GM19397 (cell line): ENCODE measurements around the gene CACHD1.

ENCODE experiments used
- ATAC-seq: cut with Tn5 transposase; IDR thresholded peaks from one replicate; pipeline ENCODE4 v1.9.1; 2021; ENCODE audit warnings: mild to moderate bottlenecking, moderate library complexity; ENCODE audit not compliant: unreplicated experiment

The CACHD1 gene

GRCh38 chr1:64472805-64473204 lies 2.9 kb downstream of the CACHD1 start:
- no peak for ATAC-seq

GRCh38 chr1:64473367-64473766 lies 3.4 kb downstream of the CACHD1 start:
- ATAC-seq = no peak

- ATAC-seq = no peak
Measured at GRCh38 chr1:64474133-64474532, 4.2 kb downstream of the CACHD1 start.

- no peak for ATAC-seq
Measured at GRCh38 chr1:64474665-64475439, 4.9 kb downstream of the CACHD1 start.

GRCh38 chr1:64476251-64476952 lies 6.5 kb downstream of the CACHD1 start:
- no peak for ATAC-seq

GRCh38 chr1:64478594-64479470 lies 8.9 kb downstream of the CACHD1 start:
- ATAC-seq = no peak

GRCh38 chr1:64479874-64480273 lies 9.9 kb downstream of the CACHD1 start:
- ATAC-seq = no peak

GRCh38 chr1:64480999-64481772 lies 11.3 kb downstream of the CACHD1 start:
- no peak for ATAC-seq

GRCh38 chr1:64482128-64482527 lies 12.2 kb downstream of the CACHD1 start:
- no peak for ATAC-seq

- no peak for ATAC-seq
Measured at GRCh38 chr1:64482720-64483119, 12.8 kb downstream of the CACHD1 start.

- ATAC-seq = no peak
Measured at GRCh38 chr1:64483731-64484414, 13.9 kb downstream of the CACHD1 start.

- ATAC-seq = no peak
Measured at GRCh38 chr1:64484651-64485050, 14.7 kb downstream of the CACHD1 start.

GRCh38 chr1:64486193-64486592 lies 16.3 kb downstream of the CACHD1 start:
- no peak for ATAC-seq

- no peak for ATAC-seq
Measured at GRCh38 chr1:64487061-64487460, 17.1 kb downstream of the CACHD1 start.

GRCh38 chr1:64488862-64489261 lies 18.9 kb downstream of the CACHD1 start:
- ATAC-seq = no peak

GRCh38 chr1:64489707-64490106 lies 19.8 kb downstream of the CACHD1 start:
- ATAC-seq = no peak

GRCh38 chr1:64490213-64490818 lies 20.4 kb downstream of the CACHD1 start:
- no peak for ATAC-seq

GRCh38 chr1:64492424-64492823 lies 22.5 kb downstream of the CACHD1 start:
- no peak for ATAC-seq

- ATAC-seq = no peak
Measured at GRCh38 chr1:64493831-64494230, 23.9 kb downstream of the CACHD1 start.

GRCh38 chr1:64494659-64495058 lies 24.7 kb downstream of the CACHD1 start:
- ATAC-seq = no peak
